Endodermal cell (in vitro differentiated cells): ENCODE data around the gene ZFYVE9. TPM values are rescaled to one million over a fixed set of nuclear protein-coding genes. Genes with fewer than 3 reads are reported as not detected.

Experiments used
- DNase-seq: peaks from one replicate; pipeline ENCODE4 v3.0.0-alpha.2; 2017
- H3K27ac ChIP-seq: 2 replicates; pipeline ENCODE4 v1.5.1; 2013; ENCODE audit warnings: mild to moderate bottlenecking, low read depth, low read length, moderate library complexity
- H3K27me3 ChIP-seq: 2 replicates; pipeline ENCODE4 v1.6.1; 2013; ENCODE audit warnings: mild to moderate bottlenecking, low read length, moderate library complexity; ENCODE audit not compliant: insufficient read depth, control insufficient read depth, poor library complexity, severe bottlenecking
- H3K36me3 ChIP-seq: 2 replicates; pipeline ENCODE4 v1.7.0; 2013; ENCODE audit warnings: mild to moderate bottlenecking, low read length, moderate library complexity; ENCODE audit not compliant: control insufficient read depth, insufficient read depth
- H3K4me1 ChIP-seq: one replicate; pipeline ENCODE4 v1.7.0; 2013; ENCODE audit warnings: low read length; ENCODE audit not compliant: control insufficient read depth, insufficient read depth
- H3K4me3 ChIP-seq: 2 replicates; pipeline ENCODE4 v1.5.1; 2013; ENCODE audit warnings: mild to moderate bottlenecking, low read length, moderate library complexity
- H3K9ac ChIP-seq: 2 replicates; pipeline ENCODE4 v1.6.1; 2013; ENCODE audit warnings: mild to moderate bottlenecking, low read length, moderate library complexity; ENCODE audit not compliant: poor library complexity, severe bottlenecking; ENCODE audit errors: extremely low read depth
- H3K9me3 ChIP-seq: 2 replicates; pipeline ENCODE4 v1.6.1; 2013; ENCODE audit warnings: mild to moderate bottlenecking, low read length, moderate library complexity; ENCODE audit not compliant: control insufficient read depth
- H3K27ac Mint-ChIP-seq: 2 replicates; pipeline ENCODE4 v1.8.0; 2020; ENCODE audit warnings: mixed read lengths
- H3K27me3 Mint-ChIP-seq: 2 replicates; pipeline ENCODE4 v1.8.0; 2021; ENCODE audit warnings: mild to moderate bottlenecking, mixed read lengths; ENCODE audit not compliant: insufficient read depth
- H3K36me3 Mint-ChIP-seq: 2 replicates; pipeline ENCODE4 v1.8.0; 2020; ENCODE audit warnings: low read depth, mixed read lengths
- H3K4me1 Mint-ChIP-seq: 2 replicates; pipeline ENCODE4 v1.8.0; 2020; ENCODE audit warnings: mixed read lengths
- H3K4me3 Mint-ChIP-seq: 2 replicates; pipeline ENCODE4 v1.8.0; 2020; ENCODE audit warnings: mild to moderate bottlenecking, moderate library complexity, mixed read lengths
- H3K9me3 Mint-ChIP-seq: 2 replicates; pipeline ENCODE4 v1.8.0; 2020; ENCODE audit warnings: mild to moderate bottlenecking, mixed read lengths
- CTCF ChIP-seq: fragments of 200-600 bp; sonication (generic); conservative IDR thresholded peaks from 2 replicates; pipeline ENCODE4 v1.5.0; 2021; ENCODE audit warnings: antibody characterized with exemption, mild to moderate bottlenecking
- WGBS, 2 experiments: methylation state at CpG; one replicate each; pipeline versions ENCODE4 v1.1.5 to v1.1.7; 2013; ENCODE audit warnings: missing lambda C conversion rate in 2 of 2, mixed read lengths in 1 of 2; ENCODE audit not compliant: insufficient coverage in 1 of 2, insufficient read length in 1 of 2; 5-methylcytosine and 5-hydroxymethylcytosine counted together
- total RNA-seq, 2 donors: library from RNA; stranded (reverse); fragmentation: NEBNext Ultra II Directional in 1 of 2; extraction: Animal tissue kit (Norgen Biotek cat#: 25700) in 1 of 2; gene quantifications; 2 replicates in 1 of 2; 3 replicates in 1 of 2; pipeline ENCODE4 v1.2.1, GENCODE V29; 2021

Gene ZFYVE9
- total RNA-seq, 2 donors from 2014 or later, result 34.3 to 40.5 TPM

GRCh38 chr1:52234708-52235107, 92.8 kb downstream of the ZFYVE9 start:
- Mint-ChIP-seq H3K4me1 (peaks cover 14% of the 10 kb centered on the region), H3K27ac (no peak overlapping the region), H3K27me3 (no peaks in the 10 kb centered on the region), H3K9me3 (no peaks in the 10 kb centered on the region), H3K36me3 (no peaks in the 10 kb centered on the region), H3K4me3 (no peak overlapping the region)
- no peak for DNase-seq
- Histone ChIP-seq H3K27ac (no peak overlapping the region), H3K4me3 (no peak overlapping the region), H3K27me3 (no peaks in the 10 kb centered on the region), H3K36me3 (no peaks in the 10 kb centered on the region), H3K4me1 (peaks cover 5% of the 10 kb centered on the region), H3K9me3 (no peaks in the 10 kb centered on the region), H3K9ac (no peak overlapping the region)
- no peak for TF ChIP-seq CTCF

DNA sequence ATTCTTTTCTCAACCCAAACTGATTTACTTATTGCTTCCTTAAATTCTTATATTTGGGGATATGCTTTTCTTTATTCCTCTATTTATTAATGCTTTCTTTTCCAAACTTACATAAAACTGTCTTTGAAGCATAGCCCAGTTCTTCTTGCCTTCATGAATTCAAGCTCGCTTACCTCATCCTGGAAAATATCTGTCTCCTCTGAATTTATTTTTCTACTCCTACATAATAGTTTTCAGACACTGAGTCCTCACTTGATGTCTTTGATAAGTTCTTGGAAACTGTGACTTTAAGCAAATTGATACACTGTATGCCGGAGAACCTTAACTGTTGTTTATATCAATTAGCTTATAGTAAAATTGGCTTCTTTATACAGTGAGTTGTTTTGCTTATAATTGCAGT, 93.8 kb downstream of the ZFYVE9 start:
- H3K27me3 ChIP-seq, result no peaks in the 10 kb centered on the region
- H3K4me3 Mint-ChIP-seq, result no peak overlapping the region
- H3K4me1 ChIP-seq, result peaks cover 7% of the 10 kb centered on the region
- no peaks in the 10 kb centered on the region for H3K36me3 Mint-ChIP-seq
- no peak overlapping the region for H3K4me3 ChIP-seq
- no peaks in the 10 kb centered on the region for H3K9me3 ChIP-seq
- no peaks in the 10 kb centered on the region for H3K36me3 ChIP-seq
- no peaks in the 10 kb centered on the region for H3K27me3 Mint-ChIP-seq
- no peak overlapping the region for H3K27ac ChIP-seq
- no peak overlapping the region for H3K9ac ChIP-seq
- no peak for DNase-seq
- H3K9me3 Mint-ChIP-seq, result no peaks in the 10 kb centered on the region
- WGBS, 2 experiments, result 96 to 100% methylated on average over 1 to 2 of the region's 2 CpGs
- TF ChIP-seq CTCF, result no peak
- peaks cover 20% of the 10 kb centered on the region for H3K4me1 Mint-ChIP-seq
- H3K27ac Mint-ChIP-seq, result no peak overlapping the region

DNA sequence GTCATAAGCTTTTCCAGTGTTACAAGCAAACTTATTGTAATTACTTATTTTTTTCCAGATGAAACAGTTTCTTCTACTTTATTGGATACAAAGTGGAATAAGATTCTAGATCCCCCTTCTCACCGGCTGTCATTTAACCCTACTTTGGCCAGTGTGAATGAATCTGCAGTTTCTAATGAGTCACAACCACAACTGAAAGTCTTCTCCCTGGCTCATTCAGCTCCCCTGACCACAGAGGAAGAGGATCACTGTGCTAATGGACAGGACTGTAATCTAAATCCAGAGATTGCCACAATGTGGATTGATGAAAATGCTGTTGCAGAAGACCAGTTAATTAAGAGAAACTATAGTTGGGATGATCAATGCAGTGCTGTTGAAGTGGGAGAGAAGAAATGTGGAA, 95.5 kb downstream of the ZFYVE9 start:
- H3K4me3 ChIP-seq, result no peak overlapping the region
- H3K4me1 Mint-ChIP-seq, result peaks cover 22% of the 10 kb centered on the region
- H3K9ac ChIP-seq, result no peak overlapping the region
- 94% methylated on average over 1 of the region's 1 CpG; no CpG with 5 or more reads in 1 of the 2 experiments for WGBS, 2 experiments
- H3K9me3 ChIP-seq, result no peaks in the 10 kb centered on the region
- no peaks in the 10 kb centered on the region for H3K9me3 Mint-ChIP-seq
- H3K27ac ChIP-seq, result no peak overlapping the region
- H3K27ac Mint-ChIP-seq, result no peak overlapping the region
- TF ChIP-seq CTCF, result no peak
- H3K4me3 Mint-ChIP-seq, result no peak overlapping the region
- H3K36me3 Mint-ChIP-seq, result no peaks in the 10 kb centered on the region
- peaks cover 16% of the 10 kb centered on the region for H3K4me1 ChIP-seq
- no peaks in the 10 kb centered on the region for H3K27me3 ChIP-seq
- no peak for DNase-seq
- H3K36me3 ChIP-seq, result no peaks in the 10 kb centered on the region
- no peaks in the 10 kb centered on the region for H3K27me3 Mint-ChIP-seq
